Renal cortical epithelial cell (primary cell): ENCODE data around the gene SH2D6. TPM values are rescaled to one million over a fixed set of nuclear protein-coding genes. Genes with fewer than 3 reads are reported as not detected.

Source experiments
- DNase-seq: peaks from one replicate; pipeline ENCODE4 v3.0.0-alpha.2; 2011; ENCODE audit warnings: low read depth
- total RNA-seq: library from RNA; depleted of rRNA; stranded (reverse); fragments of >200 nt; gene quantifications from 2 replicates; pipeline ENCODE4 v1.2.3, GENCODE V29; 2014

The SH2D6 gene
- 0.40 TPM in 1 of 2 replicates, not detected in the other for total RNA-seq

- no peak for DNase-seq
Measured at GRCh38 chr2:85418132-85419008, at the start of gene SH2D6. Gene SH2D6 (plus strand): TSS chr2:85418714. CDS start chr2:85429466, 10,752 bp downstream.

GRCh38 chr2:85368921-85369320 lies 49.6 kb upstream of the SH2D6 start:
- DNase-seq: no peak

GRCh38 chr2:85369500-85369899 lies 49.0 kb upstream of the SH2D6 start:
- DNase-seq: no peak

DNA sequence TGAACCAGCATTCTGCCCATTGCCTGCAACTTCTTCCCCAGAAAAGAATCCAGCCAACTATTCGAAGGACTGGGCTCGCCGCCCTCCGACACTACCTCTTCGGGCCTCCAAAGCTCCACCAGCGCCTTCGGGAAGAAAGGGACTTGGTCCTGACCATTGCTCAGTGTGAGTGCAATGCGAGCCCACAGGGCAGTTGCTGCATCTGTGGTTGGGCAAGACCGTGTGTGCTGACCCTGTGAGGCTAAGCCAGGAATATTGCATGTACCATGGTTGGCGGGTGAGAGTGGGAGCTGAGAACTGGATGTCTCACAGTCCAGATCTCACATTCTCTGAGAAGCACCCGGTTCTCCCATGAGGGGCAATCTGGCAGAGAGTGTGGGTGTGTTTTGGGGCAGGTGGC lies 47.5 kb upstream of the SH2D6 start:
- no peak for DNase-seq

DNA sequence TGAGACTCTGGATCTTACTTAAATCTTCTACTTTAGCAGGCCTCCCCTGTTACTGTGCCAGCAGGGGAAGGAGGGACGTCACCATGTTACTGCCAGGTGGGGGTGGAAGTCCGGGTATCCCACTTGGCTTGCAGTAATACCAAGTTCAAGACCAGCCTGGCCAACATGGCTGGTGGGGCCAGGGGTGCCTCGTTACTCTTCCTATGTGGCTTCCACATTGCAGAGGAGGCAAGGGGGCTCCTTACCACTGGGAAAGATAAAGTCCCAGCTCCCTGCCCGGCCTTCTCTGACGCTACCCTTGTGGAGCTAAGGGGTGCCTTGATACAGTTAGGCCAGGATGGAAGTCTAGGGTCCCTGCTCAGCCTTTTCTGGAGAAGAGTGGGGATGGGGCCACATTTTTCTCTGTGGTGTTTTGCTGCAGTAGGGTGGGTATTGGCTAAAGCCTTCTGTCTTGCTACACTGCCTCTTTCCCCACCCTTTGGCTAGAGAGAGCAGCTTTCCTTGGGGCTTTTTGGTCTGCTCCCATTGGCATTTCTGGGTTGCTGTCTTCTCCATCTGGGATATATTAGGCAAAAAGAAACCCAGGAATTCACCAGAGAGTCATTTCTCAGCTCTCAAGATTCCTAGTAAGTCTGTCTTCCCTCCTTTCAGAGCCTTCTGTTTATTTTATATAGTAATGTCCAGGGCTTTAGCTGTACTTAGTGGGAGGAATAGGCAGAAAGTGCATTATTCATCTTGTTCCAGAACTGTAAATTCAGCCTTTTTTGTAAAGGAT lies 42.0 kb upstream of the SH2D6 start:
- no peak for DNase-seq

DNA sequence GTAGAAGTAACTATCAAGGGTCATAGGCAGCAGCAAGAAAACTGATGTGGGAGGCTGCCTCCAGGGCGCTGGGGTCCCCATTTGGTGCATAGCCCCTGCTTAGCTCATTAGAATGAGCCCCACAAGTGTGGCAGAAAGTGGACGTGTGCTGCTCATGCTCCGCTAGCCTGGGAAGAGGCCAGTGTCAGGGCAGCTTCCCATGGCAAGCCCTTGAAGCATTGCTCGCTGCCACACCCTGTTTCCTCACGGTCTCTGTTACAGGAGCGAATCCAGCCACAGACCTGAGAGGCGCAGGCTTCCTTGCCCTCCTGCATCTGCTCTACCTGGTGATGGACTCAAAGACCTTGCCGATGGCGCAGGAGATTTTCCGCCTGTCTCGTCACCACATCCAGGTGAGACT lies 41.4 kb upstream of the SH2D6 start:
- DNase-seq: no peak

- DNase-seq: no peak
Measured at GRCh38 chr2:85378257-85378656, 40.3 kb upstream of the SH2D6 start.

DNA sequence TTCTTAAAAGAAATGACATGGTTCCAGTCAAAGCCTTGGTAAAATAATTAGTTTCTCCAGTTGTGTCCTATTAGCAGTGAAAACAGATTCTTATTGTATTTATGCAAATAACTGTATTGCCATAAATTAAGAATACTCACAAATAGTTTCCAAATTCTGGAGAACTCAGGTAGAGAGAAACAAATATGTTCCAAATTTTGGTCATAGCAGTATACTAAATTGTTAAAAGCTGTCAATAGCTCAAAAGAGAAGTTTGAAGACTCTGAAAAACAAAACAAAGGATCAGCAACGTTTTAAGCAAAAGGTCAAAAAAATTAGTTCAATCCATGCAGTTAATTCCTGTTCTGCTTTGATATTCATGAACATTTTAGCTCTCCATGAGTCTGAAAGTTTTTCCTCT lies 38.5 kb upstream of the SH2D6 start:
- no peak for DNase-seq

GRCh38 chr2:85383151-85383550 lies 35.4 kb upstream of the SH2D6 start:
- DNase-seq: peak; percentile 67

DNA sequence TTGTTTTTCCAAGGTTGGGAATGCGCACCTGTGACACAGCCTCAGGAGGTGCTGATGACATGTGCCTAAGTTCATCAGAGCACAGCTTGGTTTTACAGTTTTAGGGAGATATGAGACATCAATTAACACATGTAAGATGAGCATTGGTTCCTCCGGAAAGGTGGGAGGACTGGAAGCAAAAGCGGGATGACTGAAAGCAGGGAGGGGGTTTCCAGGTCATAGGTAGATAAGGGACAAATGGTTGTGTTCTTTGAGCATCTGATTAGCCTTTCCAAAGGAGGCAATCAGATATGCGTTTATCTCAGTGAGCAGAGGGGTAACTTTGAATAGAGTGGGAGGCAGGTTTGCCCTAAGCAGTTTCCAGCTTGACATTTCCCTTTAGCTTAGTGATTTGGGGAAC lies 34.7 kb upstream of the SH2D6 start:
- DNase-seq: no peak

DNA sequence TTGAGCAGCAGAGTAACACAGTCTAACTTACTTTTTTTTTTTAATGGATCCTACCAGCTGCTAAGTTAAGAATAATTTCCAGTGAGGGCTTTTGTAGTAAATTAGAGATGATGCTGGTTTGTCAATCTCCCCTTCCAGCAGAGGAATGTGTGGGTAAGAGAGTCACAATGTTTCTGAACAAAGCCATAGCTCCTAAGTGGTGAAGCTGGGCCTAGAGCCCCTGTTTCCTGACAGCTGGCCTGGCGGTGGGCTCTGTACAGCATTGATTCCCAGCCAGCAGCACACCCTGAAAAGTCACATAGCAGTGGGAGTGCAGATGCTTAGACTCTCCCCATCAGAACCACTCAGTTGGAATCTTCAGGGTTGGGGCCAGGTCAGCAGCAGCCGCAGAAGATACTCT lies 32.8 kb upstream of the SH2D6 start:
- DNase-seq: no peak

DNA sequence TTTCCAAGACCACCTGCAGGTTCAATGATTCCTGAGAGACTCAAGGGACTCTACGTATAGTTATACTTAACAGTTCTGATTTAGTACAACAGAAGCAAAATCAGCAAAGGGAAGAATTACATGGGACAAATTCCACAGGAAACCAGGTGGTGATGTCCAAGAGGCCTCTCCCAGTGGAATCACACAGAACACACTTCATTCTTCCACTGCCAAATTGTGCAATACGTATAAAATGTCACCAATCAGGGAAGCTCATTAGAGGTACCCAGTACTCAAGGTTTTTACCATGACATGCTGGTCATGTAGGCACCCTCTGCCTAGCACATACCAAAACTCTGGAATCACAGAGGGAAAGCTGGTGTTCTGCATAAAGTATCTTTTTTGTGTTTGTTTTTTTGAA lies 30.8 kb upstream of the SH2D6 start:
- DNase-seq: no peak

DNA sequence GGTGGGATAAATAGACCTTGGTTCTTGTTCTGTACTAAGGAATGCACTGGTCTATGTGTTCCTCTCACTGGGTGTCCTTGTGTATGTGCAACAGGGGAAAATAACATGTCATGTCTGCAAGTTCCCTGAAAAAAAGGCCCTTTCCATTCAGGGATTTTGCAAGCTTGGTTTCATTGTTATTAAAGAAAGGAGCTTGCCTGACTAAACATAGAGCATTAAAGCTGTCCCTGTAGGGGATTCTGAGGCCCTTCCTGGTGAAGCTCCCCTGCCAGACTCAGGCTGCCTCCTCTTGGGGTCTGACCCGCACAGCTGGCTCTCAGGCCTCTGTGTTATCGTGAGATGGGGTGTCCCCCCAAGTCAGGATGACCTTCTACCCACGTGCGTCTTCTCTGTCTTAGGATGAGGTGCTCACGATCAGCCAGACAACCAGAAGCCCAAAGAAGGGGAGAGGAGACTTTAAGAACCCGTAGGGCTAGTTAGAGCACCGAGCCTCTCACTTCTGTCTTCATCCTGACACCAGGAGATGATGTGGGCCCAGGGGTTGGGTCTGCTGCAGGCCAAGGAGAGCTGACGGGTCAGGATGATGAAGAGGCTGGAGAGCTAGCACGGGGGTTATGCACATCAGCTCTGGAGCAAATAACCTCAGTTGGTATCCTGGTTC lies 29.5 kb upstream of the SH2D6 start:
- DNase-seq: no peak

GRCh38 chr2:85390941-85391669 lies 27.4 kb upstream of the SH2D6 start:
- DNase-seq: no peak

GRCh38 chr2:85393836-85394235 lies 24.7 kb upstream of the SH2D6 start:
- DNase-seq: peak; percentile 42

DNA sequence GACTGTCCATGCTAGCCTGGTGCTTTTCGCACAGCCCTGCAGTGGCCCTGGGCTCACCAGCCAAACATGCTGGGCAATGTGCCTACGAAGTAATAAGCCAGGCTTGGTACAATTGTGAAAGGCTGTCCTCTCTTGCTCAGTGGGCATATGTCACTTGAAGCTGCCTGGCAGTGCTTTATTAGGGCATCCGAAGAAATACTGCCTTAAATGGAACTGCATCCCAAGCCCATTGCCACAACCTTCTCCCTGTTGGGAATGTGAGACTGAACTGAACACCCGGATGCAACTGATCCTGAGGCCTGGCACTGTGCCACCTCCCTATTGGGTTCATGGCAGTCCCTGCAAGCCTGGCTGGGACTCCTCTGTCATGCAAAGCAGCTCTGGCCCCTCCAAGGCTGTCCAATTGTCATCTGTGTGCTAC lies 24.2 kb upstream of the SH2D6 start:
- DNase-seq: no peak

DNA sequence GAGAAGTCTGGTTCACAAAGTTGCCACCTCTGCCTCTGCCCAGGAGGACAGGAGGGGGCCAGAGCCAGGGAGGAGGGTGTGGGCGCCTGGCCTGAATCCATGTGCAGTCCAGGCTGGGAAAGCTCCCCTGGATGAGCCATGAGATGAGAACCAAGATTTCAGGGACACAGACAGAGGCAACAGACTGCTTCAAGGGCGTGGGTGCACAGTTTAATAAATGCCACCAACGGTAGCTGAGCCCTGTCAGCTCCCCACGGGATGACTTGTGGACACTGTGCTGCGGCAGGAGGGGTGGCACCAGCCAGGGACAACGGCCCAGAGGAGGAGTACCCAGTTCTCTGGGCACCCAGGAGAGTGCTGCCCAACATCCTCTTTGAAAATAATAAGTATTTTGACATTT lies 23.5 kb upstream of the SH2D6 start:
- DNase-seq: no peak

DNA sequence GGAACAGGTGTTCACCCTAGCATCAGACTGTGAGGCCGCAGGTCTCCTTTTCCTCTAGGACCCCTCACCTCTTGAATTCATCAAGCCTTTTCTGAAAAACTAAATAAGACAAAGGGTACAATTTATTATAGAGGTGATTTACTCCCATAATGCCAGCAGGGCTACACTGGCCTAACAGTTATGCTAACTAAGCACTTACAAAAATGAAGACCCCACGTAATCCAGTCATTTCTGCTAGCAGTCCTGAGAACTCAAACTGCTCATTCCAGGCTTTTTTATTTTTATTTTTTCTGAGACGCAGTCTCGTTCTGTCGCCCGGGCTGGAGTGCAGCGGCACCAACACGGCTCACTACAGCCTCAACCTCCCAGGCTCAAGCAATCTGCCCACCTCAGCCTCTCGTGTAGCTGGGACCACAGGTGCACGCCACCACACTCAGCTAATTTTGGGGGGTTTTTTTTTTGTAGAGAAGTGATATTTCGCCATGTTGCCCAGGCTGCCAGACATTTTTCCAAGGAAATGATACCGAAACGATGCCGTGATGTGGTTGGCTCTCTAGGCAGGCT lies 22.5 kb upstream of the SH2D6 start:
- no peak for DNase-seq

GRCh38 chr2:85396531-85397470 lies 21.7 kb upstream of the SH2D6 start:
- DNase-seq: no peak

- no peak for DNase-seq
Measured at GRCh38 chr2:85397925-85398331, 20.6 kb upstream of the SH2D6 start.
